Measurements from ENCODE around the gene DFFB.

GRCh38 chr1:3857791-3858129 lies 484 bp downstream of the DFFB start:
- no peak for TF ChIP-seq CTCF (IDR thresholded peaks at IDR 0.05)
- no peak for TF ChIP-seq EZH2 (IDR thresholded peaks at IDR 0.05)
- TF ChIP-seq EZH2phosphoT487 (IDR thresholded peaks at IDR 0.05): no peak

Data from neural progenitor cell (in vitro differentiated cells).